ENCODE data around the gene EIF3CL. TPM values are rescaled to one million over a fixed set of nuclear protein-coding genes. Genes with fewer than 3 reads are reported as not detected.
"Not testable (repeated sequence)": the region's sequence is repeated elsewhere in the genome, so short reads cannot be mapped to it uniquely, and the experiment has no call there.

EIF3CL gene
- total RNA-seq, 2 experiments from 2014 or later, result 58.1 to 69.0 TPM

GRCh38 chr16:28377822-28378221 is 25.8 kb downstream of the EIF3CL start:
- H3K4me3 Mint-ChIP-seq; DNase-seq; H3K4me1 Mint-ChIP-seq; H3K27ac Mint-ChIP-seq; H3K9me3 Mint-ChIP-seq (ENCODE audit: low read depth); H3K27me3 Mint-ChIP-seq; CTCF ChIA-PET; ATAC-seq; H3K36me3 Mint-ChIP-seq: not testable (repeated sequence)

DNA sequence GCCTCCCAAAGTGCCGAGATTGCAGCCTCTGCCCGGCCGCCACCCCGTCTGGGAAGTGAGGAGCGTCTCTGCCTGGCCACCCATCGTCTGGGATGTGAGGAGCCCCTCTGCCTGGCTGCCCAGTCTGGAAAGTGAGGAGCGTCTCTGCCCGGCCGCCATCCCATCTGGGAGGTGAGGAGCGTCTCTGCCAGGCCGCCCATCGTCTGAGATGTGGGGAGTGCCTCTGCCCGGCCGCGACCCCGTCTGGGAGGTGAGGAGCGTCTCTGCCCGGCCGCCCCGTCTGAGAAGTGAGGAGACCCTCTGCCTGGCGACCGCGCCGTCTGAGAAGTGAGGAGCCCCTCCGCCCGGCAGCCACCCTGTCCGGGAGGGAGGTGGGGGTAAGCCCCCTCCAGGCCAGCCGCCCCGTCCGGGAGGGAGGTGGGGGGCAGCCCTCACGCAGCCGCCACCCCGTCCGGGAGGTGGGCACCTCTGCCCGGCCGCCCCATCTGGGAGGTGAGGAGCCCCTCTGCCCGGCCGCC is 26.5 kb downstream of the EIF3CL start:
- DNase-seq; CTCF ChIA-PET; H3K27ac Mint-ChIP-seq; H3K9me3 Mint-ChIP-seq (ENCODE audit: low read depth); H3K36me3 Mint-ChIP-seq; ATAC-seq; H3K4me3 Mint-ChIP-seq; H3K27me3 Mint-ChIP-seq; H3K4me1 Mint-ChIP-seq: not testable (repeated sequence)

GRCh38 chr16:28375115-28375514 is 28.5 kb downstream of the EIF3CL start:
- H3K9me3 Mint-ChIP-seq (ENCODE audit: low read depth); H3K27me3 Mint-ChIP-seq; H3K36me3 Mint-ChIP-seq; H3K4me1 Mint-ChIP-seq; H3K27ac Mint-ChIP-seq; H3K4me3 Mint-ChIP-seq; DNase-seq; CTCF ChIA-PET: not testable (repeated sequence)
- ATAC-seq, result peak; percentile 63

- DNase-seq; H3K27ac Mint-ChIP-seq; H3K9me3 Mint-ChIP-seq (ENCODE audit: low read depth); H3K4me1 Mint-ChIP-seq; H3K36me3 Mint-ChIP-seq; CTCF ChIA-PET; ATAC-seq; H3K27me3 Mint-ChIP-seq; H3K4me3 Mint-ChIP-seq: not testable (repeated sequence)
Observed at GRCh38 chr16:28374281-28374680, 29.4 kb downstream of the EIF3CL start.

DNA sequence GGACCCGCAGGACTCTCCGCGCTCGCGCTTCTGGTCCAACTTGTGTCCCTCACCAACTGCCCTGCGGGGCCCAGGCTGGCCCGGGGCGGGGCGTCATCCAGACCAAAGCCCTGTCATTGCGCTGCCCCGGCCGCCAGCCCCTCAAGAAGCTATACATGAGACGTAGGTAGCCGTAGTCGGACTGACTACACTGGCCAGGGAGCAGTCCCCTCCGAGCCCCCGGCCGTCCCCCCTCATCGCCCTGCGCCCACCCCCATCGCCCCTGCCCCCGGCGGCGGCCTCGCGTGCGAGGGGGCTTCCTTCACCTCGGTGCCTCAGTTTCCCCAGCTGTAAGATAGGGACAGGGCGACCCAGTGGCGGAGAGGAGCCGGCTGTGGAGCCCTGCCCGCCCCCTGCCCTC is 35.7 kb downstream of the EIF3CL start:
- CTCF ChIA-PET; ATAC-seq; H3K27ac Mint-ChIP-seq; H3K36me3 Mint-ChIP-seq; DNase-seq; H3K9me3 Mint-ChIP-seq (ENCODE audit: low read depth); H3K27me3 Mint-ChIP-seq; H3K4me3 Mint-ChIP-seq; H3K4me1 Mint-ChIP-seq: not testable (repeated sequence)

DNA sequence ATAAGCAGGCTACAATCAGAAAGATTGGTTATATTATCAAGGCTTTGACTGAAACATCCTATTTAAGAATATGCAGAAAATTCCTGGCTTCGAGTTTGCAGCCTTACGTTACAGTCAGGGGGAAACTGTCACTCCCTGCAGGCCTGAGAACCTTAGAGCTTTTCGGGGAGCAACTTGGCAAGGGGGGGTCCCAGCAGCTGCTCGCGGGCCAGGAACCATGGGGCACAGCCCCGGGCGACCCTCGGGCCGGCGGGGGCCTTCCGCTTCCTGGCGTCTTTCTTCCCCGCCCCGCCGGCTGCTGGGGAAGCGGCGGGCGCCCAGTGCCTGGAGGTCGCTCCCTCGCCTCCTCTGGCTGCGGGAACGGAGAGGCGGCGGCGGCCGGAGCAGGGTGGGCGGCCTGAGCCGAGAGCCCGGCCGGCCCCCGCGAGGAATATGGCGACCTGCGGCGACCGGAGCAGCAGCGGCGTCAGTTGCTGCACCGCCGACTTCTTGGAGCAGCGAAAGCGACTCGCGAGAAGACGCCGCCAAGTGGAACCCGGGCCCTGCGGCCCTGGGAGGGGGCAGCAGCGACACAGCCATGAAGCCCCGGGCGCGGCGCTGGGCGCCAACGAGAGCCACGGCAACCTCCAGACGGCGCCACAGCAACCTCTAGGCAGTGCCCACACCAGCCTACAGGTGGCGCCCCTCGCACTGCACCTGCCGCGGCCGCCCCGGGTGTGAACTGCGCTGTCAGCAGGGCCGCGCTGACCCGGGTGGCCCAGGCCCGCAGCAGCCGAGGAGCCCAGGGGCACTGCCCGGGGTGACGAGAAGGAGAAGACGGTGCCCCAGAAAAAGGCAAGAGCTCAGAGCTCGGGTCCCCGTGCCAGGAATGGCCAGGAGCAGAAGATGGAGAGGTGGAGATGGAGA is 39.1 kb downstream of the EIF3CL start:
- ATAC-seq, result peak; percentile 97

DNA sequence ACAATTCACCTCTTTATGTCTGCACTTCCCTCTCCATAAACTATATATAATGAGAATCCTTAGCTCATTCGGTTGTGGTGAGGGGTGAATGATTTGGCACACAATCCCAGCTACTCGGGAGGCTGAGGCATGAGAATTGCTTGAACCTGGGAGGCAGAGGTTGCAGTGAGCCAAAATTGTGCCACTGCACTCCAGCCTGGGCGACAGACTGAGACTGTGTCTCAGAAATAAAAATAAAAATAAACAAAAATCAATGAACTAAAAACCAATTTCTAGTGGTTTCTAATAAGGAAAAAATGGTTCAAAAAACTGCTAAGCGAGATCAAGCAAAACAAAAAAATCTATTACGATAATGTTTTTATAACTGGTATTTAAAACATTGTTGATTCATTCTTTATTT is 40.2 kb downstream of the EIF3CL start, which contains the start of gene NPIPB6:
Gene NPIPB6, minus strand, starts transcription at position 101 of the 400 bp plus-strand sequence. CDS start 686 bp downstream, outside the sequence.
- H3K4me1 Mint-ChIP-seq; H3K9me3 Mint-ChIP-seq (ENCODE audit: low read depth); H3K36me3 Mint-ChIP-seq; H3K27ac Mint-ChIP-seq; H3K4me3 Mint-ChIP-seq; H3K27me3 Mint-ChIP-seq; DNase-seq; ATAC-seq; CTCF ChIA-PET: not testable (repeated sequence)

More for the DNA sequence above, 39.1 kb downstream of the EIF3CL start:
- H3K27ac Mint-ChIP-seq; CTCF ChIA-PET; H3K4me1 Mint-ChIP-seq; H3K4me3 Mint-ChIP-seq; DNase-seq; H3K36me3 Mint-ChIP-seq; H3K9me3 Mint-ChIP-seq (ENCODE audit: low read depth); H3K27me3 Mint-ChIP-seq: not testable (repeated sequence)

DNA sequence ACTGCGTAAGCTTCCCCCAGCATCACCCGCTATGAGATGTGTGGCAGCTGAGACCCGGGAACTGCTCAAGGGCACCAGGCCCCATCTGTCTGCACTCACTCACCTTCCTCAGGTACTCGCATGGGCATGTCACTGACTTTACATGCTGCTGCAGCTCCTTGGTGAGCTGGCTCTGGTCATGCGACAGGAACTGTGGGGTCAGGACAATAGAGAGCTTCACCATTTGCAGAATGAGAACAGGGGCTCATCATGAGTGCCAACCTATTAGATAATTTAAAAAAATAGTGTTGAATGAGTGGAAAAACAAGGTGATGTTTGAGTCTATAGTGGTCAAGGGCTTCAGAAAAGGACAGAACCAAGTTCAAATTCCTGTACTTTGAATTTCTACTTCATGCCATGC is 41.0 kb downstream of the EIF3CL start:
- H3K4me1 Mint-ChIP-seq, CTCF ChIA-PET: not testable (repeated sequence)

DNA sequence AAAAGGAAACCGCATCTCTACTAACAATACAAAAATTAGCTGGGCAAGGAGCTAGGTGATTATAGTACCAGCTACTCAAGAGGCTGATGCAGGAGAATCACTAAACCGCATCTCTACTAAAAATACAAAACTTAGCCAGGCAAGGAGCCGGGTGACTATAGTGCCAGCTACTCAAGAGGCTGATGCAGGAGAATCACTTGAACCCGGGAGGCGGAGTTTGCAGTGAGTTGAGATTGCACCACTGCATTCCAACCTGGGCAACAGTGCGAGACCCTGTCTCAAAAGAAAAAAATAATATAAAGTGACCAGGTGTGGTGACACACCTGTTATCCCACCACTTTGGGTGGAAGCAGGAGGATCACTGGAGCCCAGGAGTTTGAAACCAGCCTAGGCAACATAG is 65.4 kb downstream of the EIF3CL start:
- H3K27me3 Mint-ChIP-seq; H3K9me3 Mint-ChIP-seq (ENCODE audit: low read depth); ATAC-seq; CTCF ChIA-PET; H3K27ac Mint-ChIP-seq; H3K4me1 Mint-ChIP-seq; H3K36me3 Mint-ChIP-seq; DNase-seq; H3K4me3 Mint-ChIP-seq: not testable (repeated sequence)

More for the DNA sequence above, 41.0 kb downstream of the EIF3CL start:
- H3K9me3 Mint-ChIP-seq (ENCODE audit: low read depth); DNase-seq; H3K36me3 Mint-ChIP-seq; H3K27me3 Mint-ChIP-seq; ATAC-seq; H3K27ac Mint-ChIP-seq; H3K4me3 Mint-ChIP-seq: not testable (repeated sequence)

DNA sequence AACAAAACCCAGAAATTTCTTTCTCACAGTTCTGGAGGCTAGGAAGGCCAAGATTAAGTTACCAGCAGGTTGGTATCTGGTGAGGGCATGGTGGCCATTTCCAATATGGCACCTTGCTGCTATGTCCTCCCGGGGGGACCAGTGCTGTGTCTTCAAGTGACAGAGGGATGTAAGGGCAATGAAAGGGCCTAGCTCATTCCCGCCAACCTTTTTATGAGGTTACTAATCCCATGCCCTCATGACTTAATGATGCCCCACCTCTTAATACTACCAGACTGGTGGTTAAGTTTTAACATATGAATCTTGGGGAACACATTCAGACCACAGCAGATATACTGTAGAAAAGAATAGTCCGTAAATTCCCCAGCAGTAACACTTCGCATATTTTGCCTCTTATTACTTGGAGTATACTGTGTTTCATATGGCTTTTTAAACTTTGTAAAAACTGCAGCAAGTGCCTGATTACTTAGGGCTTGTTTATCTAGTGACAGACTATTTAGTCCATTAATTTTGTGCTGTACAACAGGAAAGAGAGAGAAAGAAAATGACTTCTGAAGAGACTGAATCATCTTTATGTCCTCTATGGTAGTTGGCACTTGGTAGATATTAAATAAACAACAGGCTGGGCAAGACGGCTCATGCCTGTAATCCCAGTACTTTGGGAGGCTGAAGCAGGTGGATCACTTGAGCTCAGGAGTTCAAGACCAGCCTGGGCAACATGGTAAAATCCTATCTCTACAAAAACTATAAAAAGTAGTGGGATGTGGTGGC is 66.5 kb downstream of the EIF3CL start:
- ATAC-seq; H3K27ac Mint-ChIP-seq; H3K27me3 Mint-ChIP-seq; CTCF ChIA-PET; DNase-seq; H3K4me1 Mint-ChIP-seq; H3K4me3 Mint-ChIP-seq; H3K9me3 Mint-ChIP-seq (ENCODE audit: low read depth); H3K36me3 Mint-ChIP-seq: not testable (repeated sequence)

DNA sequence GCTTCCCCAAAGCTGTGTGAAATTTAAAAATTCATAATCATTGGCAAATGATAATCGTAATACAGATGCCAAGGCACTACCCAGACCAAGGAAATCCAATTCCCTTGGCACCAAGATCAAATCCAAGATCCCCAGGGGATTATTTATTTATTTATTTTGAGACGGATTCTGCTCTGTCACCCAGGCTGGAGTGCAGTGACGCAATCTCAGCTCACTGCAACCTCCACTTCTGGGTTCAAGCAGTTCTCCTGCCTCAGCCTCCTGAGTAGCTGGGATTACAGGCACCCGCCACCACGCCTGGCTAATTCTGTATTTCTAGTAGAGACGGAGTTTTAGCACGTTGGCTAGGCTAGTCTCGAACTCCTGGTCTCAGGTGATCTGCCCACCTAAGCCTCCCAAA is 68.0 kb downstream of the EIF3CL start:
- H3K27me3 Mint-ChIP-seq; DNase-seq; H3K27ac Mint-ChIP-seq; ATAC-seq; H3K4me1 Mint-ChIP-seq; H3K9me3 Mint-ChIP-seq (ENCODE audit: low read depth); H3K4me3 Mint-ChIP-seq; CTCF ChIA-PET; H3K36me3 Mint-ChIP-seq: not testable (repeated sequence)

GRCh38 chr16:28332632-28333031 is 71.0 kb downstream of the EIF3CL start:
- H3K9me3 Mint-ChIP-seq (ENCODE audit: low read depth); H3K4me3 Mint-ChIP-seq; H3K36me3 Mint-ChIP-seq; ATAC-seq; CTCF ChIA-PET; H3K27ac Mint-ChIP-seq; H3K4me1 Mint-ChIP-seq; H3K27me3 Mint-ChIP-seq; DNase-seq: not testable (repeated sequence)

DNA sequence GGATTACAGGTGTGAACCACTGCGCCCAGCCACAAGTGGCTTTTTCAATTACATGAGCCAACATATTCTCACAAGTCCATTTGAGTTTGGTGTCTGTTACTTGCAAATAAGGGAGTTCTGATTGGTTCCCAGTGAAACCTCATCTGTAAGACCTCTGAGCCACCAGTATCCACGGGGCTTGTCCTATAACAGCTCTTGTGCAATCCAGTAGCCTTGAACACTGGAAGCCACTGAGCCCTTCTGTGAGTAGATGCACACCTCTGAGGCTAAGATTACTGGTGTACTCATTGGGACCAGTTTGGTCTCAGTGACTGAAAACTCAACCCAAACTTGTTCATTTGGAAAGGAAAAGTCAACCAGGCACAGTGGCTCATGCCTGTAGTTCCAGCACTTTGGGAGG is 72.7 kb downstream of the EIF3CL start:
- H3K4me1 Mint-ChIP-seq; H3K9me3 Mint-ChIP-seq (ENCODE audit: low read depth); DNase-seq; H3K4me3 Mint-ChIP-seq; CTCF ChIA-PET; H3K27me3 Mint-ChIP-seq; ATAC-seq; H3K27ac Mint-ChIP-seq; H3K36me3 Mint-ChIP-seq: not testable (repeated sequence)

GRCh38 chr16:28330232-28330631 is 73.4 kb downstream of the EIF3CL start:
- ATAC-seq; DNase-seq; H3K27me3 Mint-ChIP-seq; H3K27ac Mint-ChIP-seq; H3K4me1 Mint-ChIP-seq; H3K36me3 Mint-ChIP-seq; H3K9me3 Mint-ChIP-seq (ENCODE audit: low read depth); CTCF ChIA-PET; H3K4me3 Mint-ChIP-seq: not testable (repeated sequence)
